Cardiac muscle cell (in vitro differentiated cells and primary cell): ENCODE results near the gene CFAP65. TPM values are rescaled to one million over a fixed set of nuclear protein-coding genes. Genes with fewer than 3 reads are reported as not detected.

Experiments used
- DNase-seq, 2 donors: peaks; one replicate each; pipeline versions ENCODE4 v3.0.0 to v3.0.0-alpha.2; 2010 to 2017; ENCODE audit warnings: low read depth in 1 of 2, low spot score in 1 of 2
- H3K27ac ChIP-seq: fragments of 200-600 bp; sonication (generic); 2 replicates; pipeline ENCODE4 v1.5.1; 2016
- H3K27me3 ChIP-seq: fragments of 200-600 bp; sonication (generic); 2 replicates; pipeline ENCODE4 v1.6.0; 2016; ENCODE audit warnings: control low read depth
- H3K36me3 ChIP-seq: fragments of 200-600 bp; sonication (generic); 2 replicates; pipeline ENCODE4 v1.5.1; 2016; ENCODE audit warnings: control low read depth
- H3K4me1 ChIP-seq: fragments of 200-600 bp; sonication (generic); 2 replicates; pipeline ENCODE4 v1.8.1; 2017; ENCODE audit warnings: low read depth, mild to moderate bottlenecking, mixed run types
- H3K4me3 ChIP-seq: fragments of 200-600 bp; sonication (generic); 2 replicates; pipeline ENCODE4 v1.5.1; 2016; ENCODE audit warnings: mild to moderate bottlenecking
- H3K9me3 ChIP-seq: fragments of 200-600 bp; sonication (generic); 2 replicates; pipeline ENCODE4 v1.5.1; 2017; ENCODE audit warnings: low read depth, mild to moderate bottlenecking, control low read depth
- polyA plus RNA-seq: library from polyadenylated mRNA; unstranded; fragments of >200 nt; fragmentation: Nextera tagmentation; extraction: Ambion mirVana; gene quantifications from 2 replicates; pipeline ENCODE4 v1.2.1, GENCODE V29; 2016
- total RNA-seq: library from RNA; depleted of rRNA; stranded (reverse); fragments of >200 nt; gene quantifications from 2 replicates; pipeline ENCODE4 v1.2.3, GENCODE V29; 2016
- TF ChIP-seq, protein P1 (sequence below): IDR thresholded peaks from 2 replicates; pipeline ENCODE4 v1.5.1; 2012; ENCODE audit warnings: low read depth, mild to moderate bottlenecking, low read length

Gene CFAP65
- total and polyA plus RNA-seq, 2 experiments from 2014 or later = 0.45 to 2.2 TPM

DNA sequence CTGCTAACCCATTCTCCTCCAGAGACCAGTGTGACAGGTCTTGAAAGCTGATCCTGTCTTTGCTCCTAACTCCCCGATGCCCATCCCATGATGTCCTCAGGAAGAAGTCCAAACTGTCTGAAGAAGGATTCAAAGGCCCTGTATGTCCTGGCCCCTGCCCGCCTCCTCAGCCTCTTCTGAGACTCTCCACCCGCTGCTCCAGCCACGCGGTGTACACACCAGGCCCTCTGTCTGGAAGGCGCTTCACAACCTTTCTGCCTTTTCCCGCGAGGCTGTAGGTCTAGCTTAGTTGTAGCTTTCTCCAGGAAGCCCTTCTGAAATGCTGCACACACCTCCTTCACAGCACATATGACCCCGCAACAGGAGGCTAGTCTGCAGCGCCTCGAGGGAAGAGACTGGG, 24.6 kb downstream of the CFAP65 start:
- TF ChIP-seq, protein P1, sequence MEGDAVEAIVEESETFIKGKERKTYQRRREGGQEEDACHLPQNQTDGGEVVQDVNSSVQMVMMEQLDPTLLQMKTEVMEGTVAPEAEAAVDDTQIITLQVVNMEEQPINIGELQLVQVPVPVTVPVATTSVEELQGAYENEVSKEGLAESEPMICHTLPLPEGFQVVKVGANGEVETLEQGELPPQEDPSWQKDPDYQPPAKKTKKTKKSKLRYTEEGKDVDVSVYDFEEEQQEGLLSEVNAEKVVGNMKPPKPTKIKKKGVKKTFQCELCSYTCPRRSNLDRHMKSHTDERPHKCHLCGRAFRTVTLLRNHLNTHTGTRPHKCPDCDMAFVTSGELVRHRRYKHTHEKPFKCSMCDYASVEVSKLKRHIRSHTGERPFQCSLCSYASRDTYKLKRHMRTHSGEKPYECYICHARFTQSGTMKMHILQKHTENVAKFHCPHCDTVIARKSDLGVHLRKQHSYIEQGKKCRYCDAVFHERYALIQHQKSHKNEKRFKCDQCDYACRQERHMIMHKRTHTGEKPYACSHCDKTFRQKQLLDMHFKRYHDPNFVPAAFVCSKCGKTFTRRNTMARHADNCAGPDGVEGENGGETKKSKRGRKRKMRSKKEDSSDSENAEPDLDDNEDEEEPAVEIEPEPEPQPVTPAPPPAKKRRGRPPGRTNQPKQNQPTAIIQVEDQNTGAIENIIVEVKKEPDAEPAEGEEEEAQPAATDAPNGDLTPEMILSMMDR = no peak
- Histone ChIP-seq H3K36me3 (no peaks in the 10 kb centered on the region), H3K27ac (no peak overlapping the region), H3K27me3 (peaks cover 68% of the 10 kb centered on the region), H3K4me3 (no peak overlapping the region), H3K4me1 (no peaks in the 10 kb centered on the region), H3K9me3 (no peaks in the 10 kb centered on the region)
- no peak for DNase-seq

DNA sequence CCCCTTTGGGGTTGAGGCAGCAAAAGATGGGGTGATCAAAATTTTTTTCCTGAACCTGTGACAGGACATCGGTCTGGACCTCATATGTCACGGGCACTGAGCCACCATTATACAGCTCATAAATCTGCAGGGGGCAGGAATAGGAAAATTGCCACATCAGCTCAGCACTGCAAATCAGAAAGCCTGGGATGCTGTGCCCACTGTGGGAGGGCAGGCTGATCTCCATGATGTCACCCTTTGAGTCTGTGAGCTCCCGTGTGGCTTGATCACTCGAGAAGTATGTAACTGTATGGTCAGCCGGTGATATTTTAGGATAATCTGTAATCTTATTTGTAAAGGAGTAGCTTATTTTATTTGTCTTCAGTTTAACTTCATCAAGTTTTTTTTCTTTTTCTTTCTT, 30.4 kb downstream of the CFAP65 start:
- TF ChIP-seq, protein P1 = no peak
- Histone ChIP-seq H3K4me3 (no peak overlapping the region), H3K9me3 (no peaks in the 10 kb centered on the region), H3K4me1 (no peaks in the 10 kb centered on the region), H3K36me3 (no peaks in the 10 kb centered on the region), H3K27me3 (peaks cover 88% of the 10 kb centered on the region), H3K27ac (no peak overlapping the region)
- DNase-seq = no peak

DNA sequence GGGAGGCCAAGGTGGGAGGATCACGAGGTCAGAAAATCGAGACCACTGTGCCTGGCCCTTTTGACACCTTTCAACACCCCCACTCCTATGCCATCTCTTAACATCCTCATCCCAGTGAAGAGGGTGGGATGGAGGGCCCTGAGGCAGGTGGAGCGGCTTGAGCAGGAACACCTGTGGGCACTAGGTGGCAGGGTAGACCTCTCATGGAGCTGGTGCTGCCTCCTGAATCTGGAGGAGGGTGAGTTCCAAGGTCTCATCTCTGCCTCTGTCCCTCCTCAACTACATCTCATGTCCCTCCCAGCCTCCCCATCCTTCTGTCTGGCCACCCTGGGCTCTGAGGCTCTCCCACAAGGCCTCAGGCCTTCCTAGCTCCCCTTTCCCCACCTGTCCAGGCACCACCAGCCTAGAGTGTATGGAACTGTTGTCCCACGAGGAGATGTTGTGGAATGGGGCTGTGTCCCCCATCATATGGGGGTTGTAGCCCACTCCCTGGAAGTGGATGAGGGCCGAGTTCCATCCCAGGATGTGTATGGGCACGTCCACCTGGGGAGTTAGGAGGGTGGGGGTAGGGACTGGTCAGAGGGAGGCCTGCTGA, 31.1 kb downstream of the CFAP65 start:
- peaks cover 88% of the 10 kb centered on the region for H3K27me3 ChIP-seq
- DNase-seq = peak in 1 of 2 donors; percentile 40

GRCh38 chr2:219009294-219009693, 32.0 kb downstream of the CFAP65 start:
- no peak for DNase-seq
- H3K4me3 ChIP-seq = no peak overlapping the region
- no peaks in the 10 kb centered on the region for H3K36me3 ChIP-seq
- H3K27ac ChIP-seq = no peak overlapping the region
- no peaks in the 10 kb centered on the region for H3K4me1 ChIP-seq
- no peaks in the 10 kb centered on the region for H3K9me3 ChIP-seq
- H3K27me3 ChIP-seq = peaks cover 88% of the 10 kb centered on the region
- TF ChIP-seq, protein P1 = no peak

More for the DNA sequence above, 31.1 kb downstream of the CFAP65 start:
- no peak overlapping the region for H3K27ac ChIP-seq
- H3K36me3 ChIP-seq = no peaks in the 10 kb centered on the region
- TF ChIP-seq, protein P1 = peak; percentile 22
- H3K9me3 ChIP-seq = no peaks in the 10 kb centered on the region
- H3K4me3 ChIP-seq = no peak overlapping the region
- H3K4me1 ChIP-seq = no peaks in the 10 kb centered on the region

DNA sequence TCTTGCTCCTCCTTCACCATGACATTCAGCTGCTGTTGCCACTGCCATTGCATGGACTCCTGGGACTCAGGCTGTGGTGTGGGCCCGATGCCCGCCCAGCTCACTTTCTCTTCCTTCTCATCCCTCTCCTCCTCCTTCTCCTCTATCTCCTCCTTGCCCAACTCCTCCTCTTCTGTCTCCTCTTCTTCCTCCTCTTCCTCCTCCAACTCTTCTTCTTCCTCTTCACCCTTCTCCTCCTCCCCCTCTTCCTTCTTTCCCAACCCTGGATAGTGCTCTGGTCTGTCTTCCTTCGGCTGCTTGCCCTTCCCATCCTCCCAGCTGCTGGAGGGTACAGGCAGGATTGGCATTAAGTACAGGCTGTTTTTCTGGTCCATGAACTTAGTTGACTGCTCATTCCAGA, 37.3 kb downstream of the CFAP65 start:
- Histone ChIP-seq H3K9me3 (no peaks in the 10 kb centered on the region), H3K4me3 (no peak overlapping the region), H3K36me3 (no peaks in the 10 kb centered on the region), H3K27ac (no peak overlapping the region), H3K4me1 (peaks cover 15% of the 10 kb centered on the region), H3K27me3 (peaks cover 100% of the 10 kb centered on the region)
- TF ChIP-seq, protein P1 = no peak
- no peak for DNase-seq

DNA sequence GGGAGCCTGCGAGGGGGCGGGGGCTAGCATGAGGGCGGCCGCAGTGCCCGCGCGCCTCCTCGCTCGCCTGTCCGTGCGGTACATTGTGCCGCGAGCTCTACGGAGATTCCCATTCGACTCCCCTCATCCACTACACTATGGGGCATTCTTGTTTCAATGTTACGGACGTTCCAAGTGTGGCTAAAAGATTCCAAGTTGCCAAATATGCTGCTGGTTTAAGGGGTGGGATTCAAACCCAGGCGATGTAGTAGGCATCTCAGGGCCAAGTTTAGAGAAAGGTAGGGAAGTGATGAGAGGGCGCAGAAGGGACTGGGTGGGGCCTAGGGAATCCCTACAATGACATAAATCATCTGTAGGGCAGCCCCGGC, 38.1 kb downstream of the CFAP65 start:
- H3K27ac ChIP-seq = no peak overlapping the region
- peaks cover 15% of the 10 kb centered on the region for H3K4me1 ChIP-seq
- TF ChIP-seq, protein P1 = no peak
- no peaks in the 10 kb centered on the region for H3K36me3 ChIP-seq
- no peak overlapping the region for H3K4me3 ChIP-seq
- DNase-seq = no peak
- peaks cover 100% of the 10 kb centered on the region for H3K27me3 ChIP-seq
- H3K9me3 ChIP-seq = no peaks in the 10 kb centered on the region
